Peyer's patch (tissue), 4 donors: Measurements from ENCODE around the gene UBXN11.

ENCODE experiments used
- CTCF ChIP-seq, 6 experiments: fragments of 450-650 bp in 4 of 6; fragments of 200-600 bp in 2 of 6; sonication (generic) in 1 of 6; IDR thresholded peaks; one replicate each; pipeline ENCODE4 v1.5.1; 2017 to 2019; ENCODE audit warnings: antibody characterized with exemption in 6 of 6, mild to moderate bottlenecking in 3 of 6, moderate library complexity in 1 of 6
- POLR2A ChIP-seq, 2 donors: fragments of 450-650 bp; IDR thresholded peaks; one replicate each; pipeline ENCODE4 v1.5.1; 2017; ENCODE audit warnings: antibody characterized with exemption in 2 of 2, mild to moderate bottlenecking in 2 of 2, moderate library complexity in 2 of 2

- no peak for TF ChIP-seq POLR2A (IDR thresholded peaks at IDR 0.05)
- TF ChIP-seq CTCF (IDR thresholded peaks at IDR 0.05), result no peak
These were observed 47.4 kb downstream of the UBXN11 start for GRCh38 chr1:26259005-26259404.
